CD14-positive monocyte (primary cell): Measurements from ENCODE around the gene ZNF300. TPM values are rescaled to one million over a fixed set of nuclear protein-coding genes. Genes with fewer than 3 reads are reported as not detected.

Source experiments
- DNase-seq, 3 donors: peaks; one replicate each; pipeline ENCODE4 v3.0.0-alpha.2; 2011 to 2022
- H2AFZ ChIP-seq: 2 replicates; pipeline ENCODE4 v1.6.0; 2012; ENCODE audit warnings: mild to moderate bottlenecking, low read depth, low read length, inconsistent platforms; ENCODE audit not compliant: insufficient read depth, poor library complexity, severe bottlenecking
- H3K27ac ChIP-seq, 2 donors: 1 replicate in 1 of 2; 2 replicates in 1 of 2; pipeline ENCODE4 v1.5.1; 2012 to 2013; ENCODE audit warnings: low read length in 2 of 2, control low read depth in 1 of 2, inconsistent platforms in 1 of 2, low read depth in 1 of 2, mild to moderate bottlenecking in 1 of 2
- H3K27me3 ChIP-seq, 2 donors: one replicate each; pipeline versions ENCODE4 v1.6.0 to v1.6.1; 2011 to 2013; ENCODE audit warnings: low read length in 2 of 2; ENCODE audit not compliant: control insufficient read depth in 2 of 2, insufficient read depth in 2 of 2
- H3K36me3 ChIP-seq, 2 donors: replicated peaks in 1 of 2; 1 replicate in 1 of 2; 2 replicates in 1 of 2; pipeline versions ENCODE4 v1.5.1 to v1.6.1; 2012 to 2013; ENCODE audit warnings: low read length in 2 of 2, control low read depth in 1 of 2, inconsistent platforms in 1 of 2, mild to moderate bottlenecking in 1 of 2; ENCODE audit not compliant: insufficient read depth in 2 of 2, control insufficient read depth in 1 of 2
- H3K4me1 ChIP-seq, 2 donors: 1 replicate in 1 of 2; 2 replicates in 1 of 2; pipeline versions ENCODE4 v1.5.1 to v1.6.1; 2012 to 2013; ENCODE audit warnings: low read length in 2 of 2, control low read depth in 1 of 2, inconsistent platforms in 1 of 2, mild to moderate bottlenecking in 1 of 2, moderate library complexity in 1 of 2; ENCODE audit not compliant: insufficient read depth in 2 of 2, control insufficient read depth in 1 of 2
- H3K4me2 ChIP-seq: replicated peaks from 2 replicates; pipeline ENCODE3; 2012; ENCODE audit warnings: low read length, moderate library complexity, mild to moderate bottlenecking; ENCODE audit not compliant: poor library complexity, severe bottlenecking; ENCODE audit errors: extremely low read depth
- H3K4me3 ChIP-seq, 3 experiments: fragments of 200-600 bp in 1 of 3; sonication (generic) in 1 of 3; replicated peaks in 1 of 3; 1 replicate in 2 of 3; 2 replicates in 1 of 3; pipeline ENCODE4 v1.5.1; 2011 to 2013; ENCODE audit warnings: low read length in 3 of 3, mild to moderate bottlenecking in 3 of 3, control low read depth in 2 of 3, low read depth in 2 of 3, inconsistent platforms in 1 of 3, moderate library complexity in 1 of 3
- H3K79me2 ChIP-seq: 2 replicates; pipeline ENCODE4 v1.6.0; 2012; ENCODE audit warnings: mild to moderate bottlenecking, control low read depth, inconsistent platforms, low read length, moderate library complexity; ENCODE audit not compliant: insufficient read depth
- H3K9ac ChIP-seq: 2 replicates; pipeline ENCODE4 v1.6.0; 2017; ENCODE audit warnings: low read length, mild to moderate bottlenecking; ENCODE audit not compliant: insufficient read depth, poor library complexity, severe bottlenecking
- H3K9me3 ChIP-seq, 2 donors: replicated peaks in 1 of 2; 1 replicate in 1 of 2; 2 replicates in 1 of 2; pipeline versions ENCODE4 v1.5.1 to v1.6.1; 2012 to 2013; ENCODE audit warnings: low read length in 2 of 2, control low read depth in 1 of 2; ENCODE audit not compliant: control insufficient read depth in 1 of 2, insufficient read depth in 1 of 2
- H4K20me1 ChIP-seq: 2 replicates; pipeline ENCODE4 v1.6.0; 2012; ENCODE audit warnings: mild to moderate bottlenecking, low read length, control low read depth, moderate library complexity; ENCODE audit not compliant: insufficient read depth
- H3K27ac Mint-ChIP-seq, 7 donors: one replicate each; pipeline ENCODE4 v1.8.0; 2020; ENCODE audit warnings: mild to moderate bottlenecking in 7 of 7, mixed read lengths in 7 of 7, moderate library complexity in 6 of 7, inconsistent platforms in 2 of 7
- H3K27me3 Mint-ChIP-seq, 3 donors: one replicate each; pipeline ENCODE4 v1.8.0; 2021 to 2022; ENCODE audit warnings: low read depth in 3 of 3, mild to moderate bottlenecking in 3 of 3, mixed read lengths in 3 of 3, moderate library complexity in 3 of 3, inconsistent platforms in 1 of 3
- H3K36me3 Mint-ChIP-seq, 2 donors: one replicate each; pipeline ENCODE4 v1.8.0; 2020; ENCODE audit warnings: mixed read lengths in 2 of 2, inconsistent platforms in 1 of 2, mild to moderate bottlenecking in 1 of 2
- H3K4me1 Mint-ChIP-seq: one replicate; pipeline ENCODE4 v1.8.0; 2020; ENCODE audit warnings: mild to moderate bottlenecking, mixed read lengths
- H3K4me3 Mint-ChIP-seq, 2 donors: one replicate each; pipeline ENCODE4 v1.8.0; 2020; ENCODE audit warnings: mild to moderate bottlenecking in 2 of 2, mixed read lengths in 2 of 2, moderate library complexity in 1 of 2
- H3K9me3 Mint-ChIP-seq, 7 donors: one replicate each; pipeline ENCODE4 v1.8.0; 2020 to 2022; ENCODE audit warnings: mixed read lengths in 7 of 7, mild to moderate bottlenecking in 6 of 7, moderate library complexity in 6 of 7, inconsistent platforms in 2 of 7
- WGBS: methylation state at CpG from one replicate; pipeline ENCODE4 v1.1.5; 2013; ENCODE audit warnings: missing lambda C conversion rate; ENCODE audit not compliant: insufficient coverage; 5-methylcytosine and 5-hydroxymethylcytosine counted together
- intact Hi-C, 2 donors: fragments of 100-400 bp; cut with micrococcal nuclease; formaldehyde crosslinking; loops; one replicate each; pipeline versions ENCODE4 v1.15.0 to v1.15.1; 2023
- polyA plus RNA-seq, 3 donors: library from polyadenylated mRNA; depleted of rRNA in 1 of 3; unstranded in 2 of 3; stranded (reverse) in 1 of 3; fragments of 300-500 nt in 2 of 3; fragments of >200 nt in 1 of 3; fragmentation: Illumina TruSeq in 2 of 3; gene quantifications; 1 replicate in 2 of 3; 2 replicates in 1 of 3; pipeline ENCODE4 v1.2.3, GENCODE V29; 2012 to 2021
- TF ChIP-seq, protein P1 (sequence below): fragments of 200-600 bp; IDR thresholded peaks from one replicate; pipeline ENCODE4 v1.8.0; 2022; ENCODE audit warnings: antibody characterized with exemption, mild to moderate bottlenecking

ZNF300 gene
- polyA plus RNA-seq, 3 donors: 0.26 to 1.1 (median 0.52) TPM

DNA sequence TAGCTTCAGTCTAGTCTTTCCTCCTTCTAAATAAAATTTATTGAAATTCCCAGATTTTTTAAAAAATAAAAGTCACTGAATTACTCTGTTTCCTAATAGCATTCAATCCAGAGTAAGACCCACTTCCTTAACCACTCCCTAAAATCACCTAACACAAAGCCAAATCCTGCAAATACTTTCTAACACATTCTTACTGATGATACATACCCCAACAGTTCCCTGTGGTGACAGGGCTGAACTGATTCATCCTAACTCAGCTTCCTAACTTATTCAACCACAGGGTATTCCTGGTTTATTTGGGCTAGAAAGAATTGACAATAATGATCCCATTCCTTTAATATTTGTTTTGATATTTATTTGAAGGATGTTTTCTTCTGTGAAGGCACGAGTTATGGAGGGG is 40.7 kb upstream of the ZNF300 start:
- no peaks in the 10 kb centered on the region for H3K4me1 ChIP-seq
- H3K4me2 ChIP-seq: no peak overlapping the region
- H3K4me3 Mint-ChIP-seq: no peak overlapping the region
- intact Hi-C loops: no loop called here
- H3K9me3 Mint-ChIP-seq: peaks cover 36 to 76% (median 69%) of the 10 kb centered on the region in 7 donors
- 100% methylated on average over 1 of the region's 1 CpG for WGBS
- H3K4me3 ChIP-seq: no peak overlapping the region
- H2AFZ ChIP-seq: no peak overlapping the region
- peaks cover 32 to 86% of the 10 kb centered on the region in 2 donors for H3K9me3 ChIP-seq
- TF ChIP-seq, protein P1, sequence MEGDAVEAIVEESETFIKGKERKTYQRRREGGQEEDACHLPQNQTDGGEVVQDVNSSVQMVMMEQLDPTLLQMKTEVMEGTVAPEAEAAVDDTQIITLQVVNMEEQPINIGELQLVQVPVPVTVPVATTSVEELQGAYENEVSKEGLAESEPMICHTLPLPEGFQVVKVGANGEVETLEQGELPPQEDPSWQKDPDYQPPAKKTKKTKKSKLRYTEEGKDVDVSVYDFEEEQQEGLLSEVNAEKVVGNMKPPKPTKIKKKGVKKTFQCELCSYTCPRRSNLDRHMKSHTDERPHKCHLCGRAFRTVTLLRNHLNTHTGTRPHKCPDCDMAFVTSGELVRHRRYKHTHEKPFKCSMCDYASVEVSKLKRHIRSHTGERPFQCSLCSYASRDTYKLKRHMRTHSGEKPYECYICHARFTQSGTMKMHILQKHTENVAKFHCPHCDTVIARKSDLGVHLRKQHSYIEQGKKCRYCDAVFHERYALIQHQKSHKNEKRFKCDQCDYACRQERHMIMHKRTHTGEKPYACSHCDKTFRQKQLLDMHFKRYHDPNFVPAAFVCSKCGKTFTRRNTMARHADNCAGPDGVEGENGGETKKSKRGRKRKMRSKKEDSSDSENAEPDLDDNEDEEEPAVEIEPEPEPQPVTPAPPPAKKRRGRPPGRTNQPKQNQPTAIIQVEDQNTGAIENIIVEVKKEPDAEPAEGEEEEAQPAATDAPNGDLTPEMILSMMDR: no peak
- peaks cover 0 to 7% of the 10 kb centered on the region in 2 donors for H3K27me3 ChIP-seq
- no peak overlapping the region for H3K27ac Mint-ChIP-seq
- no peak overlapping the region for H3K27ac ChIP-seq
- no peaks in the 10 kb centered on the region for H3K79me2 ChIP-seq
- H3K36me3 Mint-ChIP-seq: peaks cover 0 to 3% of the 10 kb centered on the region in 2 donors
- DNase-seq: no peak
- H3K36me3 ChIP-seq: no peaks in the 10 kb centered on the region
- peaks cover 2% of the 10 kb centered on the region for H3K4me1 Mint-ChIP-seq
- no peak overlapping the region for H3K9ac ChIP-seq
- no peaks in the 10 kb centered on the region for H4K20me1 ChIP-seq
- peaks cover 3 to 4% (median 3%) of the 10 kb centered on the region in 3 donors for H3K27me3 Mint-ChIP-seq

DNA sequence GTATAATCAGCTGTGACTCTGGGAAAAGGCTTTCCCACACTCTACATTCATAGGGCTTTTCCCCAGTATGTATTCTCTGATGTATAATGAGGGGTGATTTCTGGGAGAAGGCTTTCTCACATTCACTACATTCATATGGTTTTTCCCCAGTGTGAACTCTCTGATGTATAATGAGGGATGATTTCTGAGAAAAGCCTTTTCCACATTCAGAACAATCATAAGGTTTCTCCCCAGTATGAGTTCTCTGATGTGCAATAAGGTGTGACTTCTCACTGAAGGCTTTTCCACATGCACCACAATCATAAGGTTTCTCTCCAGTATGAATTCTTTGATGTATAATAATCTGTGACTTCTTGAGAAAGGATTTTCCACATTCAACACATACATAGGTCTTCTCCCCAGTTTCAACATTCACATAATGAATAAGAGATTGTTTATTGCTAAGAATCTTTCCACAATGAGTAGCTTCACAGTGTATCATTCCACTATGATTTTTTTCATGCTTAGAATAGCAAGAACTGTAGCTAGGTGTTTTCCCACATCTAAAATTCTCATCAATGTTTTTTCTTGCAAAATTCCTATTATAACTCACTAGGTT is 26.7 kb upstream of the ZNF300 start:
- H3K27me3 ChIP-seq: no peaks in the 10 kb centered on the region
- H3K4me3 ChIP-seq: no peak overlapping the region
- Mint-ChIP-seq H3K27me3 (no peaks in the 10 kb centered on the region), H3K4me3 (no peak overlapping the region), H3K27ac (no peak overlapping the region), H3K36me3 (no peaks in the 10 kb centered on the region), H3K9me3 (peaks cover 29 to 98% (median 92%) of the 10 kb centered on the region in 7 donors), H3K4me1 (no peaks in the 10 kb centered on the region)
- TF ChIP-seq, protein P1: no peak
- H3K4me1 ChIP-seq: no peaks in the 10 kb centered on the region
- intact Hi-C loops: no loop called here
- DNase-seq: no peak
- peaks cover 49 to 93% of the 10 kb centered on the region in 2 donors for H3K9me3 ChIP-seq
- no peaks in the 10 kb centered on the region for H3K36me3 ChIP-seq
- H3K27ac ChIP-seq: no peak overlapping the region
- H3K4me2 ChIP-seq: no peak overlapping the region
- no peaks in the 10 kb centered on the region for H3K79me2 ChIP-seq
- H3K9ac ChIP-seq: no peak overlapping the region
- no peaks in the 10 kb centered on the region for H4K20me1 ChIP-seq
- no peak overlapping the region for H2AFZ ChIP-seq
